ENCODE measurements around the gene TUBB6. TPM values are rescaled to one million over a fixed set of nuclear protein-coding genes. Genes with fewer than 3 reads are reported as not detected.
A peak's percentile ranks its signal among the peaks of the same experiment; 100 is the strongest.

TUBB6 gene
- total and polyA plus RNA-seq, 2 experiments from 2014 or later, result 148 to 329 TPM

DNA sequence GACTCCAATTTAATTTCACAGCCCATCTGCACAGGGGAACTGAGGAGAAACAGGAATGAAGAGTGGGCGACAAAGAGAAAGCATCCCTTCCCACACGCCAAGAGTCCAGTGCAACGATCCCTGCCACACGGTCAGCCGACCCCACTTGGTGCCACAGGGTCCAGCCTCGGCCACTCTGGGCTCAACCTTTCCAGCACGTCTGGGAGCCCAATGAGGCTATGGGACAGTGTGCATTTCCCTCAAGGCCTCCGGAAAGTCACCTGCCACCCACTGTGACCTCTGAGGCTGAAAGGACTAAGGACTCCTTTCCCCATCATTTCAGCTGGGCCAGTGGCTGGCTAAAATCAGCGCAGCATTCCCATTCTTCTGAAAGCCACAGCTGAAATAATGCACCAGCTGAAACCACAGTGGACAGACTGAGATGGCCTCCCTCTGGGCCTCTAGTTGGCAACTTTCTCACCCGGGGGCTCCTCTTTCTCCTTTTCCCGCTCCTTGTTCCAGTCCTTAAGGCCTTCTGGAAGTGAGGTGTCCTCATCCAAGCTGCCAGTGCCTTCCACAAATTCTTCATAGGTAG is 21.2 kb downstream of the TUBB6 start:
- no peaks in the 10 kb centered on the region for H3K9me2 ChIP-seq (ENCODE audit: insufficient read depth)
- H3K4me1 Mint-ChIP-seq, result peaks cover 15% of the 10 kb centered on the region
- no peak for ATAC-seq

More for the DNA sequence above, 21.2 kb downstream of the TUBB6 start:
- Mint-ChIP-seq H3K9me3 (no peaks in the 10 kb centered on the region), H3K27ac (no peak overlapping the region), H3K36me3 (ENCODE audit: low read depth) (peaks cover 66% of the 10 kb centered on the region), H3K27me3 (ENCODE audit: insufficient read depth, low read depth, poor library complexity) (no peaks in the 10 kb centered on the region), H3K4me3 (no peak overlapping the region)
- no peak overlapping the region for H2AFZ ChIP-seq
- H3K4me1 ChIP-seq (ENCODE audit: insufficient read depth), result peaks cover 9% of the 10 kb centered on the region
- H3K27me3 ChIP-seq (ENCODE audit: insufficient read depth), result no peaks in the 10 kb centered on the region
- peaks cover 36% of the 10 kb centered on the region for H3F3A ChIP-seq (replicated peaks; ENCODE audit: low read depth)
- H4K20me1 ChIP-seq (replicated peaks; ENCODE audit: insufficient read depth), result no peaks in the 10 kb centered on the region; the same call in none of the 2 replicates
- TF ChIP-seq EZH2phosphoT487 (IDR thresholded peaks at IDR 0.05; ENCODE audit: unreplicated experiment), result no peak
- TF ChIP-seq, protein P1, sequence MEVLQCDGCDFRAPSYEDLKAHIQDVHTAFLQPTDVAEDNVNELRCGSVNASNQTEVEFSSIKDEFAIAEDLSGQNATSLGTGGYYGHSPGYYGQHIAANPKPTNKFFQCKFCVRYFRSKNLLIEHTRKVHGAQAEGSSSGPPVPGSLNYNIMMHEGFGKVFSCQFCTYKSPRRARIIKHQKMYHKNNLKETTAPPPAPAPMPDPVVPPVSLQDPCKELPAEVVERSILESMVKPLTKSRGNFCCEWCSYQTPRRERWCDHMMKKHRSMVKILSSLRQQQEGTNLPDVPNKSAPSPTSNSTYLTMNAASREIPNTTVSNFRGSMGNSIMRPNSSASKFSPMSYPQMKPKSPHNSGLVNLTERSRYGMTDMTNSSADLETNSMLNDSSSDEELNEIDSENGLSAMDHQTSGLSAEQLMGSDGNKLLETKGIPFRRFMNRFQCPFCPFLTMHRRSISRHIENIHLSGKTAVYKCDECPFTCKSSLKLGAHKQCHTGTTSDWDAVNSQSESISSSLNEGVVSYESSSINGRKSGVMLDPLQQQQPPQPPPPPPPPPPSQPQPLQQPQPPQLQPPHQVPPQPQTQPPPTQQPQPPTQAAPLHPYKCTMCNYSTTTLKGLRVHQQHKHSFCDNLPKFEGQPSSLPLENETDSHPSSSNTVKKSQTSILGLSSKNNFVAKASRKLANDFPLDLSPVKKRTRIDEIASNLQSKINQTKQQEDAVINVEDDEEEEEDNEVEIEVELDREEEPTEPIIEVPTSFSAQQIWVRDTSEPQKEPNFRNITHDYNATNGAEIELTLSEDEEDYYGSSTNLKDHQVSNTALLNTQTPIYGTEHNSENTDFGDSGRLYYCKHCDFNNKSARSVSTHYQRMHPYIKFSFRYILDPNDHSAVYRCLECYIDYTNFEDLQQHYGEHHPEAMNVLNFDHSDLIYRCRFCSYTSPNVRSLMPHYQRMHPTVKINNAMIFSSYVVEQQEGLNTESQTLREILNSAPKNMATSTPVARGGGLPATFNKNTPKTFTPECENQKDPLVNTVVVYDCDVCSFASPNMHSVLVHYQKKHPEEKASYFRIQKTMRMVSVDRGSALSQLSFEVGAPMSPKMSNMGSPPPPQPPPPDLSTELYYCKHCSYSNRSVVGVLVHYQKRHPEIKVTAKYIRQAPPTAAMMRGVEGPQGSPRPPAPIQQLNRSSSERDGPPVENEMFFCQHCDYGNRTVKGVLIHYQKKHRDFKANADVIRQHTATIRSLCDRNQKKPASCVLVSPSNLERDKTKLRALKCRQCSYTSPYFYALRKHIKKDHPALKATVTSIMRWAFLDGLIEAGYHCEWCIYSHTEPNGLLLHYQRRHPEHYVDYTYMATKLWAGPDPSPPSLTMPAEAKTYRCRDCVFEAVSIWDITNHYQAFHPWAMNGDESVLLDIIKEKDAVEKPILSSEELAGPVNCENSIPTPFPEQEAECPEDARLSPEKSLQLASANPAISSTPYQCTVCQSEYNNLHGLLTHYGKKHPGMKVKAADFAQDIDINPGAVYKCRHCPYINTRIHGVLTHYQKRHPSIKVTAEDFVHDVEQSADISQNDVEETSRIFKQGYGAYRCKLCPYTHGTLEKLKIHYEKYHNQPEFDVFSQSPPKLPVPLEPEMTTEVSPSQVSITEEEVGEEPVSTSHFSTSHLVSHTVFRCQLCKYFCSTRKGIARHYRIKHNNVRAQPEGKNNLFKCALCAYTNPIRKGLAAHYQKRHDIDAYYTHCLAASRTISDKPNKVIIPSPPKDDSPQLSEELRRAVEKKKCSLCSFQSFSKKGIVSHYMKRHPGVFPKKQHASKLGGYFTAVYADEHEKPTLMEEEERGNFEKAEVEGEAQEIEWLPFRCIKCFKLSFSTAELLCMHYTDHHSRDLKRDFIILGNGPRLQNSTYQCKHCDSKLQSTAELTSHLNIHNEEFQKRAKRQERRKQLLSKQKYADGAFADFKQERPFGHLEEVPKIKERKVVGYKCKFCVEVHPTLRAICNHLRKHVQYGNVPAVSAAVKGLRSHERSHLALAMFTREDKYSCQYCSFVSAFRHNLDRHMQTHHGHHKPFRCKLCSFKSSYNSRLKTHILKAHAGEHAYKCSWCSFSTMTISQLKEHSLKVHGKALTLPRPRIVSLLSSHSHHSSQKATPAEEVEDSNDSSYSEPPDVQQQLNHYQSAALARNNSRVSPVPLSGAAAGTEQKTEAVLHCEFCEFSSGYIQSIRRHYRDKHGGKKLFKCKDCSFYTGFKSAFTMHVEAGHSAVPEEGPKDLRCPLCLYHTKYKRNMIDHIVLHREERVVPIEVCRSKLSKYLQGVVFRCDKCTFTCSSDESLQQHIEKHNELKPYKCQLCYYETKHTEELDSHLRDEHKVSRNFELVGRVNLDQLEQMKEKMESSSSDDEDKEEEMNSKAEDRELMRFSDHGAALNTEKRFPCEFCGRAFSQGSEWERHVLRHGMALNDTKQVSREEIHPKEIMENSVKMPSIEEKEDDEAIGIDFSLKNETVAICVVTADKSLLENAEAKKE (CRISPR knock-in tag; IDR thresholded peaks at IDR 0.05), result no peak
- no peak for TF ChIP-seq STAT1 (IDR thresholded peaks at IDR 0.05; ENCODE audit: unreplicated experiment)
- TF ChIP-seq JUNB (IDR thresholded peaks at IDR 0.05; ENCODE audit: unreplicated experiment), result no peak
- TF ChIP-seq ZNF114 (CRISPR knock-in tag; IDR thresholded peaks at IDR 0.05), result no peak
- TF ChIP-seq, protein P2, sequence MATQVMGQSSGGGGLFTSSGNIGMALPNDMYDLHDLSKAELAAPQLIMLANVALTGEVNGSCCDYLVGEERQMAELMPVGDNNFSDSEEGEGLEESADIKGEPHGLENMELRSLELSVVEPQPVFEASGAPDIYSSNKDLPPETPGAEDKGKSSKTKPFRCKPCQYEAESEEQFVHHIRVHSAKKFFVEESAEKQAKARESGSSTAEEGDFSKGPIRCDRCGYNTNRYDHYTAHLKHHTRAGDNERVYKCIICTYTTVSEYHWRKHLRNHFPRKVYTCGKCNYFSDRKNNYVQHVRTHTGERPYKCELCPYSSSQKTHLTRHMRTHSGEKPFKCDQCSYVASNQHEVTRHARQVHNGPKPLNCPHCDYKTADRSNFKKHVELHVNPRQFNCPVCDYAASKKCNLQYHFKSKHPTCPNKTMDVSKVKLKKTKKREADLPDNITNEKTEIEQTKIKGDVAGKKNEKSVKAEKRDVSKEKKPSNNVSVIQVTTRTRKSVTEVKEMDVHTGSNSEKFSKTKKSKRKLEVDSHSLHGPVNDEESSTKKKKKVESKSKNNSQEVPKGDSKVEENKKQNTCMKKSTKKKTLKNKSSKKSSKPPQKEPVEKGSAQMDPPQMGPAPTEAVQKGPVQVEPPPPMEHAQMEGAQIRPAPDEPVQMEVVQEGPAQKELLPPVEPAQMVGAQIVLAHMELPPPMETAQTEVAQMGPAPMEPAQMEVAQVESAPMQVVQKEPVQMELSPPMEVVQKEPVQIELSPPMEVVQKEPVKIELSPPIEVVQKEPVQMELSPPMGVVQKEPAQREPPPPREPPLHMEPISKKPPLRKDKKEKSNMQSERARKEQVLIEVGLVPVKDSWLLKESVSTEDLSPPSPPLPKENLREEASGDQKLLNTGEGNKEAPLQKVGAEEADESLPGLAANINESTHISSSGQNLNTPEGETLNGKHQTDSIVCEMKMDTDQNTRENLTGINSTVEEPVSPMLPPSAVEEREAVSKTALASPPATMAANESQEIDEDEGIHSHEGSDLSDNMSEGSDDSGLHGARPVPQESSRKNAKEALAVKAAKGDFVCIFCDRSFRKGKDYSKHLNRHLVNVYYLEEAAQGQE (IDR thresholded peaks at IDR 0.05; ENCODE audit: unreplicated experiment), result no peak
- TF ChIP-seq NANOG (IDR thresholded peaks at IDR 0.05; ENCODE audit: borderline replicate concordance), result no peak
- TF ChIP-seq, protein P3, sequence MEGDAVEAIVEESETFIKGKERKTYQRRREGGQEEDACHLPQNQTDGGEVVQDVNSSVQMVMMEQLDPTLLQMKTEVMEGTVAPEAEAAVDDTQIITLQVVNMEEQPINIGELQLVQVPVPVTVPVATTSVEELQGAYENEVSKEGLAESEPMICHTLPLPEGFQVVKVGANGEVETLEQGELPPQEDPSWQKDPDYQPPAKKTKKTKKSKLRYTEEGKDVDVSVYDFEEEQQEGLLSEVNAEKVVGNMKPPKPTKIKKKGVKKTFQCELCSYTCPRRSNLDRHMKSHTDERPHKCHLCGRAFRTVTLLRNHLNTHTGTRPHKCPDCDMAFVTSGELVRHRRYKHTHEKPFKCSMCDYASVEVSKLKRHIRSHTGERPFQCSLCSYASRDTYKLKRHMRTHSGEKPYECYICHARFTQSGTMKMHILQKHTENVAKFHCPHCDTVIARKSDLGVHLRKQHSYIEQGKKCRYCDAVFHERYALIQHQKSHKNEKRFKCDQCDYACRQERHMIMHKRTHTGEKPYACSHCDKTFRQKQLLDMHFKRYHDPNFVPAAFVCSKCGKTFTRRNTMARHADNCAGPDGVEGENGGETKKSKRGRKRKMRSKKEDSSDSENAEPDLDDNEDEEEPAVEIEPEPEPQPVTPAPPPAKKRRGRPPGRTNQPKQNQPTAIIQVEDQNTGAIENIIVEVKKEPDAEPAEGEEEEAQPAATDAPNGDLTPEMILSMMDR (conservative IDR thresholded peaks at IDR 0.05; ENCODE audit: low read depth in 2 of 2), result no peak
- no peak for TF ChIP-seq EZH2 (IDR thresholded peaks at IDR 0.05; ENCODE audit: low read depth, unreplicated experiment)
- TF ChIP-seq CREB1 (CRISPR knock-in tag; IDR thresholded peaks at IDR 0.05; ENCODE audit: low read depth), result no peak
- TF ChIP-seq, protein P4, sequence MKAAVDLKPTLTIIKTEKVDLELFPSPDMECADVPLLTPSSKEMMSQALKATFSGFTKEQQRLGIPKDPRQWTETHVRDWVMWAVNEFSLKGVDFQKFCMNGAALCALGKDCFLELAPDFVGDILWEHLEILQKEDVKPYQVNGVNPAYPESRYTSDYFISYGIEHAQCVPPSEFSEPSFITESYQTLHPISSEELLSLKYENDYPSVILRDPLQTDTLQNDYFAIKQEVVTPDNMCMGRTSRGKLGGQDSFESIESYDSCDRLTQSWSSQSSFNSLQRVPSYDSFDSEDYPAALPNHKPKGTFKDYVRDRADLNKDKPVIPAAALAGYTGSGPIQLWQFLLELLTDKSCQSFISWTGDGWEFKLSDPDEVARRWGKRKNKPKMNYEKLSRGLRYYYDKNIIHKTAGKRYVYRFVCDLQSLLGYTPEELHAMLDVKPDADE (IDR thresholded peaks at IDR 0.05), result no peak
- TF ChIP-seq POLR2AphosphoS5 (IDR thresholded peaks at IDR 0.05; ENCODE audit: low read depth), result no peak
- no peak for TF ChIP-seq ZNF331 (CRISPR knock-in tag; IDR thresholded peaks at IDR 0.05; ENCODE audit: low read depth)
- H3K27ac ChIP-seq (ENCODE audit: low read depth), result peak overlapping the region; percentile 63; the same call in 1 of the 2 replicates
- no peak overlapping the region for H3K4me2 ChIP-seq
- peaks cover 13% of the 10 kb centered on the region for H3K36me3 ChIP-seq (ENCODE audit: insufficient read depth)
- DNase-seq (ENCODE audit: low spot score), result no peak
- H3K79me2 ChIP-seq (replicated peaks; ENCODE audit: insufficient read depth), result peaks cover 14% of the 10 kb centered on the region
- no peak overlapping the region for H3K4me3 ChIP-seq
